ENCODE measurements around the gene AZGP1. TPM values are rescaled to one million over a fixed set of nuclear protein-coding genes. Genes with fewer than 3 reads are reported as not detected.

AZGP1 gene
- total and polyA plus RNA-seq, 2 of the 13 experiments (the other 11 are each of a cell fraction or from before 2014, with no cell fraction given), result 93.8 to 229 TPM

DNA sequence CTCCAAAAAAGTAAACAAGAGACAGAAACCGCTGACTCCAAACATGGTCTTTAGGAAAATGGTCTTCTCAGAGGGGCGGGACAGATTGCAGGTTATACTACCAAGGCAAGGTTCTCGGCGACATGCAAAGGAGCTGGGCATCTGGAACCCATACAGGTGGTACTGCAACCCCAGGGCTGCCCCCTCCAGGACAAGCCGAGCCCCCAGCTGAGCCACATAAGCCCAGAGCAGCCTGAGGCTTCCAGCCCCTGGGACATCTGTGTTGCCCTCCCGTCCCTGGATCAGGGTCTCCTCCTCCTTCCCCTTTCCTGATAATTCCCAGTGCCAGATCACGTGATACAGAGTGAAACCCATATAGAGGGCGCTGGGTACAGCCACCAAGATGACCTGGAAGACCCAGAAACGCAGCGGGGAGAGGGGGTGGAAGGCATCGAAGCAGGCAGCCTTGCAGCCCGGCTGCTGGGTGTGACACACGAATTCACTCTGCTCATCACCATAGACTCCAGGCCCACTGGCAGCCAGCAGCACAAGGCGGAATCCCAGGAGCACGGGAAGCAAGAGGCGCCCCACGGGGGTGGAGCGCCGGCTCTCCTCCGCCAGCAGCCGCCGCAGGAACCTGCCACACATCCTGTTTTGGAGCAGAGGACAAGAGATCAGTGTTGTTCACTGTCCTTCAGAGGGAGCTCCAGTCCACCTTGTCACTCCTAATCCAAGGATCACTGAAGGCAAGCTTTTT, 46.7 kb downstream of the AZGP1 start, which contains the start of gene GJC3 (continued):
- TF ChIP-seq TEAD2 (CRISPR knock-in tag; IDR thresholded peaks at IDR 0.05) (no peak), TAF1 (CRISPR knock-in tag; IDR thresholded peaks at IDR 0.05) (no peak), TBX2 (CRISPR knock-in tag; IDR thresholded peaks at IDR 0.05; ENCODE audit: borderline replicate concordance) (peak; percentile 31; the same call in 1 of the 2 replicates), TOPORS (CRISPR knock-in tag; IDR thresholded peaks at IDR 0.05) (no peak), ZFP62 (CRISPR knock-in tag; IDR thresholded peaks at IDR 0.05) (no peak), XBP1 (CRISPR knock-in tag; IDR thresholded peaks at IDR 0.05) (no peak), RARA (CRISPR knock-in tag; IDR thresholded peaks at IDR 0.05) (no peak), ZNF292 (CRISPR knock-in tag; IDR thresholded peaks at IDR 0.05; ENCODE audit: borderline replicate concordance, low read depth) (peak; percentile 93; the same call in 1 of the 2 replicates), ZNF337 (CRISPR knock-in tag; IDR thresholded peaks at IDR 0.05; ENCODE audit: borderline replicate concordance, low read depth) (no peak), ERF (CRISPR knock-in tag; IDR thresholded peaks at IDR 0.05) (no peak), ZNF367 (CRISPR knock-in tag; IDR thresholded peaks at IDR 0.05; ENCODE audit: borderline replicate concordance) (no peak), FOXO1 (CRISPR knock-in tag; IDR thresholded peaks at IDR 0.05) (no peak), MAFG (CRISPR knock-in tag; IDR thresholded peaks at IDR 0.05) (no peak), NR3C1 (CRISPR knock-in tag; IDR thresholded peaks at IDR 0.05) (no peak), CBFB (CRISPR knock-in tag; IDR thresholded peaks at IDR 0.05) (no peak), ARNTL (CRISPR knock-in tag; IDR thresholded peaks at IDR 0.05) (no peak), LCORL (IDR thresholded peaks at IDR 0.05) (no peak), LCORL (CRISPR knock-in tag; IDR thresholded peaks at IDR 0.05) (peak; percentile 29; the same call in 1 of the 2 replicates), ELF4 (CRISPR knock-in tag; IDR thresholded peaks at IDR 0.05; ENCODE audit: borderline replicate concordance) (no peak)
- TF ChIP-seq, protein P1, sequence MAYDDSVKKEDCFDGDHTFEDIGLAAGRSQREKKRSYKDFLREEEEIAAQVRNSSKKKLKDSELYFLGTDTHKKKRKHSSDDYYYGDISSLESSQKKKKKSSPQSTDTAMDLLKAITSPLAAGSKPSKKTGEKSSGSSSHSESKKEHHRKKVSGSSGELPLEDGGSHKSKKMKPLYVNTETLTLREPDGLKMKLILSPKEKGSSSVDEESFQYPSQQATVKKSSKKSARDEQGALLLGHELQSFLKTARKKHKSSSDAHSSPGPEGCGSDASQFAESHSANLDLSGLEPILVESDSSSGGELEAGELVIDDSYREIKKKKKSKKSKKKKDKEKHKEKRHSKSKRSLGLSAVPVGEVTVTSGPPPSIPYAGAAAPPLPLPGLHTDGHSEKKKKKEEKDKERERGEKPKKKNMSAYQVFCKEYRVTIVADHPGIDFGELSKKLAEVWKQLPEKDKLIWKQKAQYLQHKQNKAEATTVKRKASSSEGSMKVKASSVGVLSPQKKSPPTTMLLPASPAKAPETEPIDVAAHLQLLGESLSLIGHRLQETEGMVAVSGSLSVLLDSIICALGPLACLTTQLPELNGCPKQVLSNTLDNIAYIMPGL (CRISPR knock-in tag; IDR thresholded peaks at IDR 0.05; ENCODE audit: borderline replicate concordance in 1 of 2, low read depth in 1 of 2), result peak; percentile 66 to 70
- TF ChIP-seq, protein P2, sequence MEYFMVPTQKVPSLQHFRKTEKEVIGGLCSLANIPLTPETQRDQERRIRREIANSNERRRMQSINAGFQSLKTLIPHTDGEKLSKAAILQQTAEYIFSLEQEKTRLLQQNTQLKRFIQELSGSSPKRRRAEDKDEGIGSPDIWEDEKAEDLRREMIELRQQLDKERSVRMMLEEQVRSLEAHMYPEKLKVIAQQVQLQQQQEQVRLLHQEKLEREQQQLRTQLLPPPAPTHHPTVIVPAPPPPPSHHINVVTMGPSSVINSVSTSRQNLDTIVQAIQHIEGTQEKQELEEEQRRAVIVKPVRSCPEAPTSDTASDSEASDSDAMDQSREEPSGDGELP (IDR thresholded peaks at IDR 0.05; ENCODE audit: borderline replicate concordance, low read depth), result no peak
- TF ChIP-seq, protein P3, sequence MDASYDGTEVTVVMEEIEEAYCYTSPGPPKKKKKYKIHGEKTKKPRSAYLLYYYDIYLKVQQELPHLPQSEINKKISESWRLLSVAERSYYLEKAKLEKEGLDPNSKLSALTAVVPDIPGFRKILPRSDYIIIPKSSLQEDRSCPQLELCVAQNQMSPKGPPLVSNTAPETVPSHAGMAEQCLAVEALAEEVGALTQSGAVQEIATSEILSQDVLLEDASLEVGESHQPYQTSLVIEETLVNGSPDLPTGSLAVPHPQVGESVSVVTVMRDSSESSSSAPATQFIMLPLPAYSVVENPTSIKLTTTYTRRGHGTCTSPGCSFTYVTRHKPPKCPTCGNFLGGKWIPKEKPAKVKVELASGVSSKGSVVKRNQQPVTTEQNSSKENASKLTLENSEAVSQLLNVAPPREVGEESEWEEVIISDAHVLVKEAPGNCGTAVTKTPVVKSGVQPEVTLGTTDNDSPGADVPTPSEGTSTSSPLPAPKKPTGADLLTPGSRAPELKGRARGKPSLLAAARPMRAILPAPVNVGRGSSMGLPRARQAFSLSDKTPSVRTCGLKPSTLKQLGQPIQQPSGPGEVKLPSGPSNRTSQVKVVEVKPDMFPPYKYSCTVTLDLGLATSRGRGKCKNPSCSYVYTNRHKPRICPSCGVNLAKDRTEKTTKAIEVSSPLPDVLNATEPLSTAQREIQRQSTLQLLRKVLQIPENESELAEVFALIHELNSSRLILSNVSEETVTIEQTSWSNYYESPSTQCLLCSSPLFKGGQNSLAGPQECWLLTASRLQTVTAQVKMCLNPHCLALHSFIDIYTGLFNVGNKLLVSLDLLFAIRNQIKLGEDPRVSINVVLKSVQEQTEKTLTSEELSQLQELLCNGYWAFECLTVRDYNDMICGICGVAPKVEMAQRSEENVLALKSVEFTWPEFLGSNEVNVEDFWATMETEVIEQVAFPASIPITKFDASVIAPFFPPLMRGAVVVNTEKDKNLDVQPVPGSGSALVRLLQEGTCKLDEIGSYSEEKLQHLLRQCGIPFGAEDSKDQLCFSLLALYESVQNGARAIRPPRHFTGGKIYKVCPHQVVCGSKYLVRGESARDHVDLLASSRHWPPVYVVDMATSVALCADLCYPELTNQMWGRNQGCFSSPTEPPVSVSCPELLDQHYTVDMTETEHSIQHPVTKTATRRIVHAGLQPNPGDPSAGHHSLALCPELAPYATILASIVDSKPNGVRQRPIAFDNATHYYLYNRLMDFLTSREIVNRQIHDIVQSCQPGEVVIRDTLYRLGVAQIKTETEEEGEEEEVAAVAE (CRISPR knock-in tag; IDR thresholded peaks at IDR 0.05; ENCODE audit: borderline replicate concordance), result no peak

Data from HepG2 (cell line).